GM12864 (cell line): ENCODE results near the gene OXSR1.

ENCODE experiments used
- DNase-seq: peaks from one replicate; pipeline ENCODE4 v3.0.0-alpha.2; 2011; ENCODE audit warnings: low read depth
- H3K4me3 ChIP-seq: 2 replicates; pipeline ENCODE4 v1.5.1; 2011; ENCODE audit warnings: mild to moderate bottlenecking, low read depth, low read length, control low read depth
- CTCF ChIP-seq: IDR thresholded peaks from 2 replicates; pipeline ENCODE4 v1.5.1; 2011; ENCODE audit warnings: low read depth, mild to moderate bottlenecking, moderate library complexity, low read length, control low read depth, inconsistent platforms; ENCODE audit errors: missing control alignments

OXSR1 gene

GRCh38 chr3:38264353-38264771, 99.0 kb downstream of the OXSR1 start:
- no peak for DNase-seq
- TF ChIP-seq CTCF = no peak
- no peak overlapping the region for H3K4me3 ChIP-seq

- DNase-seq = no peak
- H3K4me3 ChIP-seq = no peak overlapping the region
- no peak for TF ChIP-seq CTCF
These were observed 99.4 kb downstream of the OXSR1 start for GRCh38 chr3:38264779-38265178.

- no peak within 1 kb of the TSS for H3K4me3 ChIP-seq
- TF ChIP-seq CTCF = no peak
- no peak for DNase-seq
These were observed 100.4 kb downstream of the OXSR1 start, which contains the start of gene SLC22A13 for GRCh38 chr3:38265604-38266307. SLC22A13 (plus strand) TSS chr3:38265812; CDS start chr3:38265861, 49 bp downstream.

GRCh38 chr3:38266810-38267209, 101.5 kb downstream of the OXSR1 start:
- no peak for DNase-seq
- H3K4me3 ChIP-seq = no peak overlapping the region
- TF ChIP-seq CTCF = no peak

- no peak for DNase-seq
- no peak overlapping the region for H3K4me3 ChIP-seq
These were observed 102.3 kb downstream of the OXSR1 start for GRCh38 chr3:38267662-38268061.

GRCh38 chr3:38268087-38268486, 102.8 kb downstream of the OXSR1 start:
- no peak overlapping the region for H3K4me3 ChIP-seq
- no peak for TF ChIP-seq CTCF
- no peak for DNase-seq

More at GRCh38 chr3:38267662-38268061, 102.3 kb downstream of the OXSR1 start:
- TF ChIP-seq CTCF = no peak

GRCh38 chr3:38268522-38268921, 103.2 kb downstream of the OXSR1 start:
- no peak for DNase-seq
- TF ChIP-seq CTCF = no peak
- H3K4me3 ChIP-seq = no peak overlapping the region
